ENCODE results near the gene JMJD7.
"Not testable (repeated sequence)": the region's sequence is repeated elsewhere in the genome, so short reads cannot be mapped to it uniquely, and the experiment has no call there.

JMJD7 gene

GRCh38 chr15:41825572-41826535 is 2.0 kb upstream of the JMJD7 start:
- ChIA-PET POLR2A (no interaction called here), CTCF (interaction anchor here (1.7 to 9.2 kb wide), 3 partner anchors 8 to 52 kb away, joined by 4 to 98 read pairs (median 24); partner anchors contain the start of gene MAPKBP1)
- TF ChIP-seq CTCF (IDR thresholded peaks at IDR 0.05; ENCODE audit: insufficient read depth, low read length, missing control alignments): no peak
- H3K4me3 ChIP-seq (ENCODE audit: low read depth, low read length): no peak overlapping the region
- no peak for DNase-seq (ENCODE audit: low read depth, low spot score)

- H3K4me3 ChIP-seq (ENCODE audit: low read depth, low read length): peak overlapping the region; percentile 93
- no peak for DNase-seq (ENCODE audit: low read depth, low spot score)
- ChIA-PET CTCF (interaction anchor here (1.1 to 9.2 kb wide), 4 partner anchors 9 to 77 kb away, joined by 3 to 98 read pairs (median 14); partner anchors contain the start of gene MAPKBP1), POLR2A (no interaction called here)
- no peak for TF ChIP-seq CTCF (IDR thresholded peaks at IDR 0.05; ENCODE audit: insufficient read depth, low read length, missing control alignments)
These were observed 507 bp upstream of the JMJD7 start for GRCh38 chr15:41827290-41827879.

GRCh38 chr15:41828807-41829141 is 882 bp downstream of the JMJD7 start:
- TF ChIP-seq CTCF (IDR thresholded peaks at IDR 0.05; ENCODE audit: insufficient read depth, low read length, missing control alignments): no peak
- ChIA-PET CTCF (interaction anchor here (0.9 kb wide), 1 partner anchor 78 kb away, joined by 5 read pairs; no protein-coding TSS in a partner anchor), POLR2A (no interaction called here)
- DNase-seq (ENCODE audit: low read depth, low spot score): no peak
- H3K4me3 ChIP-seq (ENCODE audit: low read depth, low read length): peak overlapping the region; percentile 93

GRCh38 chr15:41829959-41830646 is 2.2 kb downstream of the JMJD7 start:
- no peak for DNase-seq (ENCODE audit: low read depth, low spot score)
- CTCF ChIA-PET: no interaction called here
- H3K4me3 ChIP-seq (ENCODE audit: low read depth, low read length): no peak overlapping the region
- TF ChIP-seq CTCF (IDR thresholded peaks at IDR 0.05; ENCODE audit: insufficient read depth, low read length, missing control alignments): no peak
- POLR2A ChIA-PET: no interaction called here

GRCh38 chr15:41831291-41831690 is 3.4 kb downstream of the JMJD7 start:
- POLR2A ChIA-PET; DNase-seq (ENCODE audit: low read depth, low spot score): not testable (repeated sequence)
- CTCF ChIA-PET: interaction anchor here (0.9 to 3.4 kb wide), 4 partner anchors 18 to 73 kb away, joined by 3 to 11 read pairs (median 5); no protein-coding TSS in a partner anchor

GRCh38 chr15:41832208-41832607 is 4.3 kb downstream of the JMJD7 start:
- POLR2A ChIA-PET: no interaction called here
- CTCF ChIA-PET: interaction anchor here (0.9 to 3.4 kb wide), 4 partner anchors 19 to 72 kb away, joined by 3 to 11 read pairs (median 5); no protein-coding TSS in a partner anchor

More at GRCh38 chr15:41831291-41831690, 3.4 kb downstream of the JMJD7 start:
- not testable (repeated sequence) for H3K4me3 ChIP-seq (ENCODE audit: low read depth, low read length)

More at GRCh38 chr15:41832208-41832607, 4.3 kb downstream of the JMJD7 start:
- no peak for DNase-seq (ENCODE audit: low read depth, low spot score)
- H3K4me3 ChIP-seq (ENCODE audit: low read depth, low read length): no peak overlapping the region
- no peak for TF ChIP-seq CTCF (IDR thresholded peaks at IDR 0.05; ENCODE audit: insufficient read depth, low read length, missing control alignments)

All from AG04449 (cell line).